ENCODE data around the gene PPP2R3B.

The PPP2R3B gene

GRCh38 chrX:346034-346813, 40.5 kb downstream of the PPP2R3B start (continued):
- no peak for TF ChIP-seq ZNF76 (tag by site-specific recombination; IDR thresholded peaks at IDR 0.05; ENCODE audit: borderline replicate concordance, low read depth)

- ChIA-PET POLR2A (no interaction called here), CTCF (no interaction called here)
- H3K4me3 ChIP-seq (ENCODE audit: low read depth, low read length): no peak overlapping the region
- no peaks in the 10 kb centered on the region for H3K4me1 ChIP-seq (ENCODE audit: control insufficient read depth, insufficient read depth, low read length)
- no peak overlapping the region for H3K27ac ChIP-seq (ENCODE audit: extremely low read depth, low read depth, low read length)
- TF ChIP-seq BCL11B (tag by site-specific recombination; IDR thresholded peaks at IDR 0.05; ENCODE audit: low read depth) (no peak), ZNF155 (tag by site-specific recombination; IDR thresholded peaks at IDR 0.05) (no peak), GLI2 (tag by site-specific recombination; IDR thresholded peaks at IDR 0.05; ENCODE audit: borderline replicate concordance, low read depth) (no peak), ZNF776 (tag by site-specific recombination; IDR thresholded peaks at IDR 0.05; ENCODE audit: borderline replicate concordance) (no peak), BCL6B (tag by site-specific recombination; IDR thresholded peaks at IDR 0.05) (no peak), ZNF292 (tag by site-specific recombination; IDR thresholded peaks at IDR 0.05; ENCODE audit: borderline replicate concordance, low read depth) (no peak), KLF9 (tag by site-specific recombination; IDR thresholded peaks at IDR 0.05; ENCODE audit: low read depth) (no peak), ZFP37 (tag by site-specific recombination; IDR thresholded peaks at IDR 0.05) (no peak), YY2 (tag by site-specific recombination; IDR thresholded peaks at IDR 0.05) (no peak), ZNF785 (tag by site-specific recombination; IDR thresholded peaks at IDR 0.05) (no peak), ZNF114 (tag by site-specific recombination; IDR thresholded peaks at IDR 0.05) (no peak), HOXC10 (CRISPR knock-in tag; IDR thresholded peaks at IDR 0.05) (no peak), ZNF239 (tag by site-specific recombination; IDR thresholded peaks at IDR 0.05) (no peak), ZBTB20 (tag by site-specific recombination; IDR thresholded peaks at IDR 0.05) (no peak)
- H3K36me3 ChIP-seq (ENCODE audit: control insufficient read depth in 2 of 2, insufficient read depth in 1 of 2, low read length in 2 of 2): peaks cover 0 to 29% of the 10 kb centered on the region in 2 experiments; a peak in 1 of 3 replicates
- no peaks in the 10 kb centered on the region for H3K9me3 ChIP-seq (ENCODE audit: control insufficient read depth, insufficient read depth, low read depth, low read length)
Observed at GRCh38 chrX:345020-345925, 41.4 kb downstream of the PPP2R3B start.

GRCh38 chrX:344371-344901, 42.3 kb downstream of the PPP2R3B start:
- H3K9me3 ChIP-seq (ENCODE audit: control insufficient read depth, insufficient read depth, low read depth, low read length): no peaks in the 10 kb centered on the region
- no peak overlapping the region for H3K4me3 ChIP-seq (ENCODE audit: low read depth, low read length)
- ChIA-PET POLR2A (no interaction called here), CTCF (no interaction called here)
- peaks cover 0 to 29% of the 10 kb centered on the region in 2 experiments; a peak in 1 of 3 replicates for H3K36me3 ChIP-seq (ENCODE audit: control insufficient read depth in 2 of 2, insufficient read depth in 1 of 2, low read length in 2 of 2)
- H3K4me1 ChIP-seq (ENCODE audit: control insufficient read depth, insufficient read depth, low read length): no peaks in the 10 kb centered on the region
- H3K27ac ChIP-seq (ENCODE audit: extremely low read depth, low read depth, low read length): no peak overlapping the region
- TF ChIP-seq ZNF335 (tag by site-specific recombination; conservative IDR thresholded peaks at IDR 0.05): no peak
- TF ChIP-seq ZNF366 (tag by site-specific recombination; conservative IDR thresholded peaks at IDR 0.05): no peak
- no peak for TF ChIP-seq TSHZ1 (tag by site-specific recombination; IDR thresholded peaks at IDR 0.05; ENCODE audit: borderline replicate concordance)
- TF ChIP-seq ZNF610 (tag by site-specific recombination; IDR thresholded peaks at IDR 0.05; ENCODE audit: borderline replicate concordance): no peak
- no peak for TF ChIP-seq KLF7 (tag by site-specific recombination; IDR thresholded peaks at IDR 0.05; ENCODE audit: borderline replicate concordance)
- no peak for TF ChIP-seq ZBTB17 (tag by site-specific recombination; IDR thresholded peaks at IDR 0.05)
- no peak for TF ChIP-seq ZNF132 (tag by site-specific recombination; IDR thresholded peaks at IDR 0.05; ENCODE audit: borderline replicate concordance)
- no peak for TF ChIP-seq ZNF26 (tag by site-specific recombination; IDR thresholded peaks at IDR 0.05)
- TF ChIP-seq ZNF341 (tag by site-specific recombination; IDR thresholded peaks at IDR 0.05; ENCODE audit: low read depth): no peak
- no peak for TF ChIP-seq KLF10 (tag by site-specific recombination; IDR thresholded peaks at IDR 0.05)
- TF ChIP-seq ZNF792 (tag by site-specific recombination; IDR thresholded peaks at IDR 0.05): no peak
